MCF 10A (cell line): Measurements from ENCODE around the gene ASCL3. TPM values are rescaled to one million over a fixed set of nuclear protein-coding genes. Genes with fewer than 3 reads are reported as not detected.
"Not testable (repeated sequence)": the region's sequence is repeated elsewhere in the genome, so short reads cannot be mapped to it uniquely, and the experiment has no call there.

Experiments used
- BruUV-seq: library from RNA; stranded (reverse); fragments of 400-500 nt; replicated peaks from 2 replicates; lab custom pipeline; 2021; lab: Mats Ljungman, UMichigan
- CTCF ChIA-PET: fragments of 300-600 bp; sonication (Branson Sonifier 250); formaldehyde crosslinking; extraction: SDS; loops from one replicate; lab custom pipeline; 2021; ENCODE audit warnings: antibody characterized with exemption, inconsistent platforms; lab: Yijun Ruan, JAX
- POLR2A ChIA-PET: fragments of 300-600, 350-650 bp; sonication (Branson Sonifier 250); formaldehyde crosslinking; extraction: SDS; loops from one replicate; lab custom pipeline; 2020; ENCODE audit warnings: antibody characterized with exemption, inconsistent platforms; lab: Yijun Ruan, JAX
- DNase-seq: peaks from one replicate; pipeline ENCODE4 v3.0.0-alpha.2; 2018; ENCODE audit not compliant: unreplicated experiment
- H3K27ac Mint-ChIP-seq: one replicate; pipeline ENCODE4 v1.8.0; 2022; ENCODE audit warnings: mild to moderate bottlenecking, low read depth, mixed read lengths; ENCODE audit not compliant: unreplicated experiment
- H3K27me3 Mint-ChIP-seq: one replicate; pipeline ENCODE4 v1.8.0; 2022; ENCODE audit warnings: mixed read lengths; ENCODE audit not compliant: insufficient read depth, unreplicated experiment
- H3K36me3 Mint-ChIP-seq: one replicate; pipeline ENCODE4 v1.8.0; 2022; ENCODE audit warnings: mild to moderate bottlenecking, moderate library complexity, mixed read lengths; ENCODE audit not compliant: insufficient read depth, unreplicated experiment
- H3K4me1 Mint-ChIP-seq: one replicate; pipeline ENCODE4 v1.8.0; 2022; ENCODE audit warnings: mixed read lengths; ENCODE audit not compliant: insufficient read depth, unreplicated experiment
- H3K4me3 Mint-ChIP-seq: one replicate; pipeline ENCODE4 v1.8.0; 2022; ENCODE audit warnings: mild to moderate bottlenecking, moderate library complexity, mixed read lengths; ENCODE audit not compliant: unreplicated experiment
- H3K9me3 Mint-ChIP-seq: one replicate; pipeline ENCODE4 v1.8.0; 2022; ENCODE audit warnings: mixed read lengths; ENCODE audit not compliant: unreplicated experiment
- intact Hi-C: fragments of 100-400 bp; cut with micrococcal nuclease; formaldehyde crosslinking; loops from 2 replicates; pipeline ENCODE4 v1.14.1; 2022
- total RNA-seq: library from RNA; stranded (reverse); gene quantifications from 2 replicates; pipeline ENCODE4 v1.2.3, GENCODE V29; 2022
- TF ChIP-seq, protein P1 (sequence below): fragments of 200-600 bp; IDR thresholded peaks from one replicate; pipeline ENCODE4 v1.8.0; 2022; ENCODE audit warnings: antibody characterized with exemption, mild to moderate bottlenecking; ENCODE audit not compliant: unreplicated experiment

The ASCL3 gene
- total RNA-seq, 1 experiment from 2014 or later: not detected

- Mint-ChIP-seq H3K27me3 (no peaks in the 10 kb centered on the region), H3K4me3 (peak overlapping the region; percentile 15), H3K27ac (peak overlapping the region; percentile 79), H3K36me3 (peaks cover 7% of the 10 kb centered on the region), H3K9me3 (no peaks in the 10 kb centered on the region), H3K4me1 (peaks cover 26% of the 10 kb centered on the region)
- intact Hi-C loops: loop anchor here (1.0 kb wide), 1 partner anchor 34 kb away; no protein-coding TSS in a partner anchor
- CTCF ChIA-PET: no interaction called here
- TSS peak; percentile 85 for BruUV-seq
- DNase-seq: peak; percentile 83
- TF ChIP-seq, protein P1, sequence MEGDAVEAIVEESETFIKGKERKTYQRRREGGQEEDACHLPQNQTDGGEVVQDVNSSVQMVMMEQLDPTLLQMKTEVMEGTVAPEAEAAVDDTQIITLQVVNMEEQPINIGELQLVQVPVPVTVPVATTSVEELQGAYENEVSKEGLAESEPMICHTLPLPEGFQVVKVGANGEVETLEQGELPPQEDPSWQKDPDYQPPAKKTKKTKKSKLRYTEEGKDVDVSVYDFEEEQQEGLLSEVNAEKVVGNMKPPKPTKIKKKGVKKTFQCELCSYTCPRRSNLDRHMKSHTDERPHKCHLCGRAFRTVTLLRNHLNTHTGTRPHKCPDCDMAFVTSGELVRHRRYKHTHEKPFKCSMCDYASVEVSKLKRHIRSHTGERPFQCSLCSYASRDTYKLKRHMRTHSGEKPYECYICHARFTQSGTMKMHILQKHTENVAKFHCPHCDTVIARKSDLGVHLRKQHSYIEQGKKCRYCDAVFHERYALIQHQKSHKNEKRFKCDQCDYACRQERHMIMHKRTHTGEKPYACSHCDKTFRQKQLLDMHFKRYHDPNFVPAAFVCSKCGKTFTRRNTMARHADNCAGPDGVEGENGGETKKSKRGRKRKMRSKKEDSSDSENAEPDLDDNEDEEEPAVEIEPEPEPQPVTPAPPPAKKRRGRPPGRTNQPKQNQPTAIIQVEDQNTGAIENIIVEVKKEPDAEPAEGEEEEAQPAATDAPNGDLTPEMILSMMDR: no peak
- POLR2A ChIA-PET: interaction anchor here (0.8 to 2.4 kb wide), 8 partner anchors 35 to 233 kb away, joined by 3 to 14 read pairs (median 6); partner anchors contain the start of gene TMEM9B
Measured at GRCh38 chr11:8905528-8906165, 37.2 kb downstream of the ASCL3 start.

DNA sequence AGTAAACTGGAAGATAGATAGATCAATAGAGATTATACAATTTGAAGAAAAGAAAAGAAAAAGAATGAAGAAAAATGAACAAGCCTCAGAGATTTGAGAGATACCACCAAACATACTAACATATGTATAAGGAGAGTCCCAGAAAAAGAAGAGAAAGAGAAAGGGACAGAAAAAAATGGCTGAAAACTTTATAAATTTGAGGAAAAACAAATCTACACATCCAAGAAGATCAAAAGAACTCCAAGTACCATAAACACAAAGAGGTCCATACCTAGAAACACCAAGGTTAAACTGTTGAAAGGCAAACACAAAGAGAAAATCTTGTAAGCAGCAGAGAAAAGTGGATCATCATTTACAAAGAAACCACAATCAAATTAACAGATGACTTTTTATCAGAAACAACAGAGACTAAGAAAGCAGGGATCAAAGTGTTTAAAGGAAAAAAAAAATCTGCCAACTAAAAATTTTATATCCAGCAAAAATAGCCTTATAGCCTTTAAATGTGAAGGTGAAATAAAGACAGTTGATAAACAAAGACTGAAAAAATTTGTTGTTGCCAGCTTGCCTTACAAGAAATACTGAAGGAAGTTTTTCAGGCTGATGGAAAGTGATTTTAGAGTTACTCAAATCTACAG lies 43.6 kb downstream of the ASCL3 start:
- H3K4me1 Mint-ChIP-seq: no peaks in the 10 kb centered on the region
- H3K27me3 Mint-ChIP-seq: no peaks in the 10 kb centered on the region
- DNase-seq: no peak
- TF ChIP-seq, protein P1: no peak
- no TSS peak for BruUV-seq
- no peak overlapping the region for H3K27ac Mint-ChIP-seq
- H3K36me3 Mint-ChIP-seq: no peaks in the 10 kb centered on the region
- no peak overlapping the region for H3K4me3 Mint-ChIP-seq
- H3K9me3 Mint-ChIP-seq: peaks cover 10% of the 10 kb centered on the region
- POLR2A ChIA-PET: no interaction called here
- CTCF ChIA-PET: no interaction called here
- intact Hi-C loops: no loop called here

DNA sequence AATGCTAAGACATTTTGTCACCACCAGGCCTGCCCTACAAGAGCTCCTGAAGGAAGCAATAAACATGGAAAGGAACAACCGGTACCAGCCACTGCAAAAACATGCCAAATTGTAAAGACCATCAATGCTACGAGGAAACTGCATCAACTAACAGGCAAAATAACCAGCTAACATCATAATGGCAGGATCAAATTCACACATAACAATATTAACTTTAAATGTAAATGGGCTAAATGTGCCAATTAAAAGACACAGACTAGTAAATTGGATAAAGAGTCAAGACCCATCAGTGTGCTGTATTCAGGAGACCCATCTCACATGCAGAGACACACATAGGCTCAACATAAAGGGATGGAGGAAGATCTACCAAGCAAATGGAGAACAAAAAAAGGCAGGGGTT lies 51.6 kb downstream of the ASCL3 start:
- H3K4me3 Mint-ChIP-seq, H3K9me3 Mint-ChIP-seq, intact Hi-C loops, BruUV-seq, H3K4me1 Mint-ChIP-seq, H3K27me3 Mint-ChIP-seq, H3K36me3 Mint-ChIP-seq, POLR2A ChIA-PET, CTCF ChIA-PET, DNase-seq, H3K27ac Mint-ChIP-seq: not testable (repeated sequence)

Other genes with a start within 250 kb of the ASCL3 start
- gene AKIP1, start 31.8 kb downstream of the ASCL3 start, total RNA-seq: 64.6 and 67.6 TPM in 2 replicates
- gene C11orf16, start 10.1 kb downstream of the ASCL3 start, total RNA-seq: not detected in 2 replicates
- 30.0 and 35.3 TPM in 2 replicates for gene TMEM9B, start 21.4 kb upstream of the ASCL3 start, total RNA-seq
- gene NRIP3, start 61.0 kb upstream of the ASCL3 start, total RNA-seq: 0.19 and 0.37 TPM in 2 replicates
- 0.29 and 0.93 TPM in 2 replicates for gene SCUBE2, start 148.6 kb upstream of the ASCL3 start, total RNA-seq